CD4-positive, alpha-beta T cell treated with Interleukin-4 for 4 hours (primary cell): ENCODE results near the gene COL6A5.
"Not testable (repeated sequence)": the region's sequence is repeated elsewhere in the genome, so short reads cannot be mapped to it uniquely, and the experiment has no call there.

Source experiments
- DNase-seq: peaks from one replicate; pipeline ENCODE4 v3.0.0-alpha.2; 2020

The COL6A5 gene

DNA sequence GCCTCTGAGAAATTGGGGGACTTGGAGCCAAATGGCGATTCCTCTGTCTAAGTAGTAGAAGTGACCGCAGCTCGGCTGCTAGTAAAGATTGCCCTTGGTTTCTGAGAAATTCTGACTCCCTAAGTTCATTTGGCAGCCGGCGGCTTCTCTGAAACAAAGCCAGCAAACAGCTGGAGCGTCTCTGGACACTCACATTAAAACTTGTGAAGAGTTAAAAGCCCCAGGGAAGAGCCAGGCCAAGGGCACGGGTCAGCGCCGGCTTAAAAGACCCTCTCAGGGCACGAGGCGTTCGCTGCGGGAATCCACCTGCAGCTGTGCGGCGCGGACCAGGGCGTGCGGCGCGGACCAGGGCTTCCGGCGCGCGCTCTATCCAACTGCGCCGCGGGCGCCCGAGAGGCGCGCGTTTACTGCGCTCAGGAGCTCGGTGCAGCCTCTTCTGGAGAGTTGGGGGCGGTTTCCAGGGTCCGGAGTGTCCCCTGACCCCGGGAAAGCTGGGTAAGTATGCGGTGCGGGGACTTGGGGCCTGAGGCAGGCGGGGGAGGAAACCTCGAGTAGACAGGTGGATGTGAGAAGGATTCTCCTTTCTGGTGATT lies at the start of gene COL6A5:
Gene COL6A5 (plus strand): TSS at position 186 of the 593 bp plus-strand sequence. CDS start 27,967 bp downstream, outside the sequence.
- no peak for DNase-seq

GRCh38 chr3:130299531-130299930 lies 45.9 kb upstream of the COL6A5 start:
- DNase-seq, result no peak

- no peak for DNase-seq
These were observed 44.6 kb upstream of the COL6A5 start for GRCh38 chr3:130300888-130301287.

DNA sequence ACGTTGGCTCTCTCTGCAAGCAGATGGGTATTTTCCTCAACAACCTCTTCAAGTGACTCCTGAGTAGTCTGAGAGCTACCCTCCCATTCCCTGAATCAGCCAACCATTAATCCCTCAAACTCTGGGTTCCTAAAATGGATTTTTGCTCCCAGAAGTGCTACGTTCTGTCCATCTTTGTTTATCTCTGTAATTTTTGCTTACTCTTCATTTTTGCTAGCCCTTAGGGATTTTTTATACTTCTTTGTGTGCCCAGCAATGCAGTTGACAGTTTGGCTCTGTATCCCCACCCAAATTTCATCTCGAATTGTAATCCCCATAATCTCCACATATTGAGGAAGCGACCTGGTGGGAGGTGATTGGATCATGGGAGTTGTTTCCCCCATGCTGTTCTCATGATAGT lies 35.4 kb upstream of the COL6A5 start:
- no peak for DNase-seq

GRCh38 chr3:130312374-130312773 lies 33.1 kb upstream of the COL6A5 start:
- DNase-seq, result no peak

DNA sequence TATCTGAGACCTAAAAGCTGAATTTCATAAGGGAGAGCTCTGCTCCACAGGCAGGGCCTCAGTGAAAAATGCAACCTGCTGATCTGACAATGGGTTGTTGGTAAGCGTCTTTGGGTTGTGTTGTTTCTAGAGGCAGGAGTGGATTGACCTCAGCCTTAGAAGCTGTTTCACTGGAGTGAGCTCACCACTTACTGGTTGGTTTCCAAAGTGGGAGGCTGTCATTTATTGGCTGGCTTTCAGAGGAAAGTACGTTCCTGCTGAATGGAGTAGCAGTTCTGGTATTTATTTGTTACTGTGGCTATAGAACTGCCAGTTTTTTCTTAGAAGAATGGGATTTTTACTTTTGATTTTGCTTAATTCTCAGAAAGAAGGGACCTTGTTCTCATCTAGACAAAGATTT lies 29.3 kb upstream of the COL6A5 start:
- no peak for DNase-seq

DNA sequence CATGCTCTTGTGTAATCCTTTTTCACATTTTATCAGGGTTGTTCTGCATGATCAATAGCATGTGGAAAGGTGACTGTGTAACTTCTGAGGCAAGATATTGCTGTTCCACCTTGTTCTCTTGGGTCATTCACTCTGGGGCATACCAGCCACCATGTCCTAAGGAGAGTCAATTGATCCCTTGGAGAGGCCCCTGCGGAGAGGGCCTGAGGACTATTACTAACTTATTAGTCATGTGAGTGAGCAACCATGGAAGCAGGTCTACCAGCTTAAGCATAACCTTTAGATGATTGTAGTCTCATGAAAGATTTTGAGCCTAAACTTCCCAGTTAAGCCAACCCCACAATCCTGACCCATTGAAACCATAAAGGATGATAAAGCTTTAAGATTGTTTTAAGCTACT lies 22.0 kb upstream of the COL6A5 start:
- DNase-seq, result no peak

DNA sequence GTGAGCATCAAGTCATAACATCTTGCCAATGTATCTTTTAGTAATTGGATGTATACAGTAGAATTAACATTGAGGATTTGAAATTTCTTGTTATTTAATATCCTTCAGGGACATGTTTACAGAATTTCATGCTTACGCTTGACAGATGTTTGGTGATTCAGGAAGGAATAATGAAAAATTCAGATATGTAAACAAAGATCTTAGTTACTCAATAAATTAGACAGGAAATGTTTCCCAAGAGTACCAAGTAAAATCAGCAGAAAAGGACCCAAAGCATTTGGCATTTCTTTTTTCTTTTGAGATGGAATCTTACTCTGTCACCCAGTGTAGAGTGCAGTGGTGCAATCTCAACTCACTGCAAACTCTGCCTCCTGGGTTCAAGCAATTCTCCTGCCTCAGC lies 4.7 kb upstream of the COL6A5 start:
- no peak for DNase-seq

- DNase-seq, result no peak
These were observed 4.1 kb upstream of the COL6A5 start for GRCh38 chr3:130341388-130341787.

GRCh38 chr3:130341882-130342281 lies 3.6 kb upstream of the COL6A5 start:
- DNase-seq, result no peak

- no peak for DNase-seq
These were observed 2.4 kb upstream of the COL6A5 start for GRCh38 chr3:130342821-130343661.

- not testable (repeated sequence) for DNase-seq
These were observed 2.8 kb downstream of the COL6A5 start for GRCh38 chr3:130348258-130348657.

- no peak for DNase-seq
These were observed 9.0 kb downstream of the COL6A5 start for GRCh38 chr3:130354430-130354829.

- DNase-seq, result no peak
These were observed 28.6 kb downstream of the COL6A5 start for GRCh38 chr3:130374033-130374432.

- DNase-seq, result no peak
These were observed 29.4 kb downstream of the COL6A5 start for GRCh38 chr3:130374908-130375307.

- no peak for DNase-seq
These were observed 32.6 kb downstream of the COL6A5 start for GRCh38 chr3:130377960-130378676.

- DNase-seq, result no peak
These were observed 33.3 kb downstream of the COL6A5 start for GRCh38 chr3:130378677-130379191.

GRCh38 chr3:130379274-130379673 lies 33.8 kb downstream of the COL6A5 start:
- DNase-seq, result no peak

DNA sequence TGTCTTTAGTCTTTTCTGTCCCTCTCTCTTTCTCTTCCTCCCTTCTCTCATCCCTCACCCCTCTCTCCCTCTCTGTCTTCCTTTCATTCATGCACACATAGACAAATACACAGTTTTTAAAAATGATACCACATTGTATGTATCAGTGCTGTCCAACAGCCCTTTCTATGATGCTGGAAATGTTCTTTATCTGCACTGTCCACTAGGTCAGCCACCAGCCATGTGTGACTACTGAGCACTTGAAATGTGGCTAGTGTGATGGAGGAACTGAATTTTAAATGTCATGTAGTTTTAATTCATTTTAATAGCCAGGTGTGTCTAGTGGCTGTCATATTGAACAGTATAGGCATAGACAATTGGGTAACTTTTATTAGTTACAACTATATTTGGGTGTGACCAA lies 34.9 kb downstream of the COL6A5 start:
- no peak for DNase-seq

GRCh38 chr3:130383424-130383823 lies 38.0 kb downstream of the COL6A5 start:
- no peak for DNase-seq

DNA sequence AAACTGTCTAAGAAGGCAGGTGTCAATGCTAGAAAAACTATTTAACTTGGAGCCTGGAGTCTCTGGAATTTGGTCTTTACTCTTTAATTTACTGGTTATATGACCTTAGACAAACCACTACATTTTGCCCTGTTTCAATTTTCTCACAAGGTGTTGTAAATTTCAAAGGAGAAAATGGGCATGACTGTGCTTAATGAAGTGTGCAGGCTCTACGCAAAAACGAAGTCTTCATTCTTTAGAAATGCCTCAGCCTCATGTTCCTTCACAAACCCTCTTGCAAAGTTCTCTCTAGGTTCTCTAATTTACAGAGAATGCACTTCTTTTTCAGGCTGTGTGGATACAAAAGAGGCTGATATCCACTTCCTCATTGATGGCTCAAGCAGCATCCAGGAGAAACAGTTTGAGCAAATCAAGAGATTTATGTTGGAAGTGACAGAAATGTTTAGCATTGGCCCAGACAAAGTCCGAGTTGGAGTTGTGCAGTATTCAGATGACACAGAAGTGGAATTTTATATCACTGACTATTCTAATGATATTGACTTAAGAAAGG lies 39.1 kb downstream of the COL6A5 start:
- no peak for DNase-seq

GRCh38 chr3:130386604-130387263 lies 41.3 kb downstream of the COL6A5 start:
- no peak for DNase-seq
